CD4-positive, alpha-beta T cell (primary cell): ENCODE measurements around the gene PDE8B. TPM values are rescaled to one million over a fixed set of nuclear protein-coding genes. Genes with fewer than 3 reads are reported as not detected.

ENCODE experiments used
- ATAC-seq: fragments of 200-7000 bp; cut with Tn5 transposase; one replicate; pipeline ENCODE4 v1.10.0; 2022; ENCODE audit warnings: mild to moderate bottlenecking; ENCODE audit not compliant: poor library complexity
- CTCF ChIA-PET: fragments of 350-600 bp; sonication (Branson Sonifier 250); formaldehyde crosslinking; loops from one replicate; lab custom pipeline; 2021; ENCODE audit warnings: antibody characterized with exemption, inconsistent platforms; lab: Charles Lee
- POLR2A ChIA-PET: fragments of 350-600 bp; sonication (Branson Sonifier 250); formaldehyde crosslinking; loops from one replicate; lab custom pipeline; 2021; ENCODE audit warnings: antibody characterized with exemption, inconsistent platforms; lab: Charles Lee
- DNase-seq, 14 experiments: peaks; one replicate each; pipeline ENCODE4 v3.0.0-alpha.2; 2013 to 2020; ENCODE audit warnings: mixed read lengths in 2 of 14
- H3K27ac ChIP-seq, 2 donors: one replicate each; pipeline versions ENCODE4 v1.5.1 to v1.7.0; 2013; ENCODE audit warnings: low read length in 2 of 2, low read depth in 1 of 2, mild to moderate bottlenecking in 1 of 2
- H3K27me3 ChIP-seq, 2 experiments: 1 replicate in 1 of 2; 2 replicates in 1 of 2; pipeline versions ENCODE4 v1.6.1 to v1.7.0; 2013; ENCODE audit warnings: low read length in 2 of 2, control low read depth in 1 of 2, mild to moderate bottlenecking in 1 of 2, moderate library complexity in 1 of 2; ENCODE audit not compliant: insufficient read depth in 2 of 2, control insufficient read depth in 1 of 2
- H3K36me3 ChIP-seq: one replicate; pipeline ENCODE4 v1.6.1; 2013; ENCODE audit warnings: low read length, control low read depth; ENCODE audit not compliant: insufficient read depth
- H3K4me1 ChIP-seq: one replicate; pipeline ENCODE4 v1.6.1; 2013; ENCODE audit warnings: low read length, control low read depth; ENCODE audit not compliant: insufficient read depth
- H3K4me3 ChIP-seq: one replicate; pipeline ENCODE4 v1.5.1; 2013; ENCODE audit warnings: mild to moderate bottlenecking, low read length, moderate library complexity
- H3K9me3 ChIP-seq, 2 experiments: 1 replicate in 1 of 2; 2 replicates in 1 of 2; pipeline versions ENCODE4 v1.6.1 to v1.7.0; 2013; ENCODE audit warnings: low read length in 2 of 2, mild to moderate bottlenecking in 2 of 2, control low read depth in 1 of 2, moderate library complexity in 1 of 2; ENCODE audit not compliant: control insufficient read depth in 1 of 2, insufficient read depth in 1 of 2
- H3K27ac Mint-ChIP-seq: one replicate; pipeline ENCODE4 v1.8.0; 2020; ENCODE audit warnings: mixed read lengths
- H3K27me3 Mint-ChIP-seq: one replicate; pipeline ENCODE4 v1.8.0; 2021; ENCODE audit warnings: mixed read lengths
- H3K36me3 Mint-ChIP-seq: one replicate; pipeline ENCODE4 v1.8.0; 2021; ENCODE audit warnings: low read depth, mixed read lengths
- H3K4me1 Mint-ChIP-seq: one replicate; pipeline ENCODE4 v1.8.0; 2021; ENCODE audit warnings: low read depth, mixed read lengths
- H3K4me3 Mint-ChIP-seq: one replicate; pipeline ENCODE4 v1.8.0; 2020; ENCODE audit warnings: mild to moderate bottlenecking, mixed read lengths
- H3K9me3 Mint-ChIP-seq: one replicate; pipeline ENCODE4 v1.8.0; 2020; ENCODE audit warnings: mixed read lengths
- CTCF ChIP-seq: fragments of 200-600 bp; IDR thresholded peaks from one replicate; pipeline ENCODE4 v1.8.0; 2022; ENCODE audit warnings: antibody characterized with exemption, mild to moderate bottlenecking
- intact Hi-C, 2 experiments: fragments of 100-400 bp; cut with DNase I in 1 of 2; cut with micrococcal nuclease in 1 of 2; formaldehyde crosslinking; loops; one replicate each; pipeline versions ENCODE4 v1.15.1 to v1.9.0; 2023 to 2025; cut with DNase I, micrococcal nuclease
- total RNA-seq, 174 experiments: library from RNA in 2 of 174; stranded (reverse) in 2 of 174; gene quantifications; one replicate each; pipeline ENCODE4 v1.2.3 and lab custom pipeline; 2021 to 2026

PDE8B gene
- total RNA-seq, 2 experiments from 2014 or later = 0.22 to 0.27 TPM

GRCh38 chr5:77225531-77225930, 15.1 kb downstream of the PDE8B start:
- CTCF ChIA-PET = no interaction called here
- Histone ChIP-seq H3K4me3 (no peak overlapping the region), H3K36me3 (no peaks in the 10 kb centered on the region), H3K9me3 (no peaks in the 10 kb centered on the region), H3K27me3 (peaks cover 6 to 14% of the 10 kb centered on the region in 2 experiments), H3K4me1 (no peaks in the 10 kb centered on the region), H3K27ac (no peak overlapping the region)
- Mint-ChIP-seq H3K4me1 (no peaks in the 10 kb centered on the region), H3K36me3 (no peaks in the 10 kb centered on the region), H3K27ac (no peak overlapping the region), H3K27me3 (peaks cover 37% of the 10 kb centered on the region), H3K4me3 (no peak overlapping the region), H3K9me3 (no peaks in the 10 kb centered on the region)
- intact Hi-C loops = no loop called here
- ATAC-seq (no peak), DNase-seq (no peak)
- no peak for TF ChIP-seq CTCF
- POLR2A ChIA-PET = no interaction called here

GRCh38 chr5:77229887-77230286, 19.4 kb downstream of the PDE8B start:
- Mint-ChIP-seq H3K36me3 (no peaks in the 10 kb centered on the region), H3K4me1 (no peaks in the 10 kb centered on the region), H3K4me3 (no peak overlapping the region), H3K27me3 (peaks cover 20% of the 10 kb centered on the region), H3K9me3 (no peaks in the 10 kb centered on the region), H3K27ac (no peak overlapping the region)
- ATAC-seq (no peak), DNase-seq (no peak)
- H3K27ac ChIP-seq = no peak overlapping the region
- intact Hi-C loops = no loop called here
- ChIA-PET CTCF (no interaction called here), POLR2A (no interaction called here)
- peaks cover 7 to 8% of the 10 kb centered on the region in 2 experiments for H3K27me3 ChIP-seq
- no peak for TF ChIP-seq CTCF
- no peaks in the 10 kb centered on the region for H3K9me3 ChIP-seq
- no peaks in the 10 kb centered on the region for H3K4me1 ChIP-seq
- H3K4me3 ChIP-seq = no peak overlapping the region
- no peaks in the 10 kb centered on the region for H3K36me3 ChIP-seq

GRCh38 chr5:77230727-77231470, 20.4 kb downstream of the PDE8B start:
- no peak for ATAC-seq
- Mint-ChIP-seq H3K4me1 (no peaks in the 10 kb centered on the region), H3K9me3 (no peaks in the 10 kb centered on the region), H3K27ac (no peak overlapping the region), H3K27me3 (peaks cover 19% of the 10 kb centered on the region), H3K36me3 (no peaks in the 10 kb centered on the region), H3K4me3 (no peak overlapping the region)
- no peak overlapping the region for H3K27ac ChIP-seq
- CTCF ChIA-PET = no interaction called here
- no peak overlapping the region for H3K4me3 ChIP-seq
- H3K4me1 ChIP-seq = no peaks in the 10 kb centered on the region
- H3K36me3 ChIP-seq = no peaks in the 10 kb centered on the region
- intact Hi-C loops = no loop called here
- POLR2A ChIA-PET = no interaction called here
- H3K27me3 ChIP-seq = peaks cover 4 to 8% of the 10 kb centered on the region in 2 experiments
- no peaks in the 10 kb centered on the region for H3K9me3 ChIP-seq
- no peak for TF ChIP-seq CTCF
- peak in 1 of 14 experiments; percentile 13 for DNase-seq
